ENCODE data around the gene RALA. TPM values are rescaled to one million over a fixed set of nuclear protein-coding genes. Genes with fewer than 3 reads are reported as not detected.

Gene RALA
- total and polyA plus RNA-seq, 12 donors = 15.4 to 58.6 (median 30.4) TPM

- no peaks in the 10 kb centered on the region for H3K9me3 ChIP-seq (replicated peaks in 1 of 3)
- H3K27ac ChIP-seq = no peak overlapping the region
- peaks cover 17 to 32% of the 10 kb centered on the region in 2 donors for H3K4me1 ChIP-seq (replicated peaks in 1 of 2)
- H3K27me3 ChIP-seq = no peaks in the 10 kb centered on the region
- H3K4me3 ChIP-seq = no peak overlapping the region
- no peaks in the 10 kb centered on the region for H3K36me3 ChIP-seq (replicated peaks in 1 of 2)
- intact Hi-C loops (cut with DNase I) = loop anchor here in 1 of 2 donors (10.0 kb wide), 1 partner anchor 111 kb away; no protein-coding TSS in a partner anchor
- 93 to 97% (median 94%) methylated on average over 3 of the region's 3 CpGs for WGBS, 4 donors
- DNase-seq = no peak
- TF ChIP-seq POLR2A (IDR thresholded peaks at IDR 0.05) = no peak
- TF ChIP-seq, protein P1, sequence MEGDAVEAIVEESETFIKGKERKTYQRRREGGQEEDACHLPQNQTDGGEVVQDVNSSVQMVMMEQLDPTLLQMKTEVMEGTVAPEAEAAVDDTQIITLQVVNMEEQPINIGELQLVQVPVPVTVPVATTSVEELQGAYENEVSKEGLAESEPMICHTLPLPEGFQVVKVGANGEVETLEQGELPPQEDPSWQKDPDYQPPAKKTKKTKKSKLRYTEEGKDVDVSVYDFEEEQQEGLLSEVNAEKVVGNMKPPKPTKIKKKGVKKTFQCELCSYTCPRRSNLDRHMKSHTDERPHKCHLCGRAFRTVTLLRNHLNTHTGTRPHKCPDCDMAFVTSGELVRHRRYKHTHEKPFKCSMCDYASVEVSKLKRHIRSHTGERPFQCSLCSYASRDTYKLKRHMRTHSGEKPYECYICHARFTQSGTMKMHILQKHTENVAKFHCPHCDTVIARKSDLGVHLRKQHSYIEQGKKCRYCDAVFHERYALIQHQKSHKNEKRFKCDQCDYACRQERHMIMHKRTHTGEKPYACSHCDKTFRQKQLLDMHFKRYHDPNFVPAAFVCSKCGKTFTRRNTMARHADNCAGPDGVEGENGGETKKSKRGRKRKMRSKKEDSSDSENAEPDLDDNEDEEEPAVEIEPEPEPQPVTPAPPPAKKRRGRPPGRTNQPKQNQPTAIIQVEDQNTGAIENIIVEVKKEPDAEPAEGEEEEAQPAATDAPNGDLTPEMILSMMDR (IDR thresholded peaks at IDR 0.05) = no peak
Observed at GRCh38 chr7:39633563-39634477, 10.4 kb downstream of the RALA start.

DNA sequence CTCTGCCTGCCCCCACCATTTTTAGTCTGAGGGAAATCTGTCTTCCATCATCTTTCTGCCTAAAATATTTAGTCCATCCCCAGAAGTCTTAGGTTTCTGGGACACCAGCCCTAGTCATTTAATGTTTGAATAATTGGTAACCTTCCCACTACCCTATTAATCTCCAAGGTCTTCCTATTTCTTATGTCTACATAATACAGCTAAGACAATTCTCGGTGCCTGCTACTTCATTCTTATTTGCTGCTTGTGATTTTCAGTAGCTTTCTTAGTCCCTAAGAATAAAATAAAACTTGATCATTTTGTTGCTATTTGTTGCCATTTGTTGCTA, 11.1 kb downstream of the RALA start:
- WGBS, 4 donors = 51 to 81% (median 64%) methylated on average over 1 of the region's 1 CpG
- TF ChIP-seq, protein P1 (IDR thresholded peaks at IDR 0.05) = no peak
- no peak for TF ChIP-seq POLR2A (IDR thresholded peaks at IDR 0.05)

GRCh38 chr7:39637400-39637799, 14.0 kb downstream of the RALA start:
- H3K36me3 ChIP-seq (replicated peaks in 1 of 2) = no peaks in the 10 kb centered on the region
- H3K4me1 ChIP-seq (replicated peaks in 1 of 2) = peaks cover 9 to 28% of the 10 kb centered on the region in 2 donors
- intact Hi-C loops (cut with DNase I) = loop anchor here in 1 of 2 donors (10.0 kb wide), 1 partner anchor 107 kb away; no protein-coding TSS in a partner anchor
- H3K27ac ChIP-seq = no peak overlapping the region
- H3K9me3 ChIP-seq (replicated peaks in 1 of 3) = no peaks in the 10 kb centered on the region
- no peaks in the 10 kb centered on the region for H3K27me3 ChIP-seq
- no peak for TF ChIP-seq POLR2A (IDR thresholded peaks at IDR 0.05)
- DNase-seq = no peak
- no peak overlapping the region for H3K4me3 ChIP-seq

More for the DNA sequence above, 11.1 kb downstream of the RALA start:
- Histone ChIP-seq H3K4me3 (no peak overlapping the region), H3K4me1 (replicated peaks in 1 of 2) (peaks cover 17 to 32% of the 10 kb centered on the region in 2 donors), H3K9me3 (replicated peaks in 1 of 3) (no peaks in the 10 kb centered on the region), H3K27ac (no peak overlapping the region), H3K36me3 (replicated peaks in 1 of 2) (no peaks in the 10 kb centered on the region), H3K27me3 (no peaks in the 10 kb centered on the region)
- no peak for DNase-seq
- intact Hi-C loops (cut with DNase I) = loop anchor here in 1 of 2 donors (10.0 kb wide), 1 partner anchor 110 kb away; no protein-coding TSS in a partner anchor

- 97 to 100% (median 99%) methylated on average over 1 of the region's 1 CpG for WGBS, 4 donors
- no peaks in the 10 kb centered on the region for H3K27me3 ChIP-seq
- intact Hi-C loops (cut with DNase I) = loop anchor here in 1 of 2 donors (10.0 kb wide), 1 partner anchor 107 kb away; no protein-coding TSS in a partner anchor
- TF ChIP-seq, protein P1 (IDR thresholded peaks at IDR 0.05) = no peak
- TF ChIP-seq POLR2A (IDR thresholded peaks at IDR 0.05) = no peak
- H3K27ac ChIP-seq = no peak overlapping the region
- no peaks in the 10 kb centered on the region for H3K36me3 ChIP-seq (replicated peaks in 1 of 2)
- no peak overlapping the region for H3K4me3 ChIP-seq
- H3K9me3 ChIP-seq (replicated peaks in 1 of 3) = no peaks in the 10 kb centered on the region
- DNase-seq = no peak
- peaks cover 6 to 22% of the 10 kb centered on the region in 2 donors for H3K4me1 ChIP-seq (replicated peaks in 1 of 2)
Observed at GRCh38 chr7:39637963-39638485, 14.7 kb downstream of the RALA start.
